ENCODE measurements around the gene SLC30A9. TPM values are rescaled to one million over a fixed set of nuclear protein-coding genes. Genes with fewer than 3 reads are reported as not detected.

SLC30A9 gene
- total RNA-seq, result 58.3 and 58.6 TPM in 2 replicates

DNA sequence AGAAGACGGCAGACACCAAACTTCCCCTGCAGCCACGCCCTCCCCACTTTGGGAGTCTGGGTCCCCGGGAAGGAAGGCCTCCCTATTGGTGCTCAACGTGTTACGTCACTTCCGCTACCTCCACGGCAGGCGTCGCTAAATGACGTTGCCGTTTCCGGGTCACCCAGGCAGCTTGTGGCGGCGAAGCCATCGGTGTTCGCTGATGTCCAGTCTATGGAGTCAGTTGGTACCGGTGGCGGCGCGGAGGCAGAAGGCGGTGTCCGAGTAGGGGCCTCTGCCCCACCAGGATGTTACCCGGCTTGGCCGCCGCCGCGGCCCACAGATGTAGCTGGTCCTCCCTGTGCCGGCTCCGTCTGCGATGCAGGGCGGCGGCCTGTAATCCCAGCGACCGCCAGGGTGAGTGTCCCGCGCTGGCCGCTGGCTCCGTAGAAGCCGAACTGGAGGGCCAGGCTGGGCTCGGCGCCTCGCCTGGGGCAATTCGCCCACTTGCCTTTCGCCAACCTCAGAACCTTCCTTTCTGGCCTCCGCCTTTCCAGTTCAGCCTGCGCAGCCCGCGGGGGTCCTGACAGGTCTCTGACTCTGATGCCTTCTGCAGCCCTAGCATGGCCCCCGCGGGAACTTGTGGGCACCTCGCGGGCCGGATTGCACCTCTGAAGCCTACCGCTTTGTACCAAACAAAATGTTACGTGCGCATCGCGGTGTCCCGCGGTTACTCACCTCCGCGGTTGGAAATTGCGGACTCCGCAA lies at the start of gene SLC30A9:
Gene SLC30A9, plus strand, starts transcription at position 166 of the 747 bp plus-strand sequence. Its CDS starts 122 bp downstream, at position 288.
- TF ChIP-seq, protein P1, sequence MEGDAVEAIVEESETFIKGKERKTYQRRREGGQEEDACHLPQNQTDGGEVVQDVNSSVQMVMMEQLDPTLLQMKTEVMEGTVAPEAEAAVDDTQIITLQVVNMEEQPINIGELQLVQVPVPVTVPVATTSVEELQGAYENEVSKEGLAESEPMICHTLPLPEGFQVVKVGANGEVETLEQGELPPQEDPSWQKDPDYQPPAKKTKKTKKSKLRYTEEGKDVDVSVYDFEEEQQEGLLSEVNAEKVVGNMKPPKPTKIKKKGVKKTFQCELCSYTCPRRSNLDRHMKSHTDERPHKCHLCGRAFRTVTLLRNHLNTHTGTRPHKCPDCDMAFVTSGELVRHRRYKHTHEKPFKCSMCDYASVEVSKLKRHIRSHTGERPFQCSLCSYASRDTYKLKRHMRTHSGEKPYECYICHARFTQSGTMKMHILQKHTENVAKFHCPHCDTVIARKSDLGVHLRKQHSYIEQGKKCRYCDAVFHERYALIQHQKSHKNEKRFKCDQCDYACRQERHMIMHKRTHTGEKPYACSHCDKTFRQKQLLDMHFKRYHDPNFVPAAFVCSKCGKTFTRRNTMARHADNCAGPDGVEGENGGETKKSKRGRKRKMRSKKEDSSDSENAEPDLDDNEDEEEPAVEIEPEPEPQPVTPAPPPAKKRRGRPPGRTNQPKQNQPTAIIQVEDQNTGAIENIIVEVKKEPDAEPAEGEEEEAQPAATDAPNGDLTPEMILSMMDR (IDR thresholded peaks at IDR 0.05; ENCODE audit: extremely low read depth, low read depth, low read length), result peak; percentile 28
- Histone ChIP-seq H3K4me2 (ENCODE audit: insufficient read depth, low read length) (peak within 1 kb of the TSS; percentile 81), H3K4me3 (ENCODE audit: insufficient read depth, low read length) (peak within 1 kb of the TSS; percentile 89), H3K36me3 (ENCODE audit: insufficient read depth, low read length) (no peaks in the 10 kb centered on the region), H3K9me3 (ENCODE audit: low read depth, low read length) (no peaks in the 10 kb centered on the region), H3K27me3 (ENCODE audit: insufficient read depth, low read length) (no peaks in the 10 kb centered on the region), H3K4me1 (ENCODE audit: insufficient read depth, low read length) (peaks cover 18% of the 10 kb centered on the region), H2AFZ (ENCODE audit: low read length) (peak within 1 kb of the TSS; percentile 91), H3K79me2 (ENCODE audit: insufficient read depth, low read length) (peaks cover 54% of the 10 kb centered on the region), H4K20me1 (ENCODE audit: insufficient read depth, low read length) (peaks cover 10% of the 10 kb centered on the region), H3K27ac (ENCODE audit: low read depth, low read length) (peak within 1 kb of the TSS; percentile 91)
- DNase-seq (ENCODE audit: insufficient read length, low spot score, missing footprints), result peak; percentile 98

DNA sequence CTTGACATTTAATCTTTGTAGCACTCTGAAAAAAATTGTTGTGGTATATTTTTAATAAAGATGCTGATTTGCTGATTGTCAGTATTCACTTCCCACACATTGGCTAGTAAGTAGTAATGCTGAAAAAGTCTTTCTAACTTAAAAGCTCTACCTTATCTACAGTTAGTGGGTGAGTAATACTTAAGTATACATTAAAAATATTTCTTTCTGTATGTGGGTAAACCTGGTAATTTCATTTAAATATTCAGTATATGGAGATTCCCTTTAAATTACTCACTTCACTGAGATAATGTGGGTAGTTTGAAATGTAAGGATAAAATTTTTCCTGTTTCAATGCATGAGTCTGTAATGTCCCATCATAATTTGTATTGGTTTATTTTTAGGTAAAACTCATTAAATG lies 49.5 kb upstream of the SLC30A9 start:
- Histone ChIP-seq H2AFZ (ENCODE audit: low read length) (no peak overlapping the region), H3K4me1 (ENCODE audit: insufficient read depth, low read length) (peaks cover 10% of the 10 kb centered on the region), H3K9me3 (ENCODE audit: low read depth, low read length) (no peaks in the 10 kb centered on the region), H3K79me2 (ENCODE audit: insufficient read depth, low read length) (peaks cover 60% of the 10 kb centered on the region), H3K4me2 (ENCODE audit: insufficient read depth, low read length) (no peak overlapping the region), H3K27me3 (ENCODE audit: insufficient read depth, low read length) (no peaks in the 10 kb centered on the region), H3K36me3 (ENCODE audit: insufficient read depth, low read length) (peaks cover 17% of the 10 kb centered on the region), H4K20me1 (ENCODE audit: insufficient read depth, low read length) (peaks cover 12% of the 10 kb centered on the region), H3K4me3 (ENCODE audit: insufficient read depth, low read length) (no peak overlapping the region), H3K27ac (ENCODE audit: low read depth, low read length) (no peak overlapping the region)
- no peak for DNase-seq (ENCODE audit: insufficient read length, low spot score, missing footprints)
- TF ChIP-seq, protein P1 (IDR thresholded peaks at IDR 0.05; ENCODE audit: extremely low read depth, low read depth, low read length), result no peak

DNA sequence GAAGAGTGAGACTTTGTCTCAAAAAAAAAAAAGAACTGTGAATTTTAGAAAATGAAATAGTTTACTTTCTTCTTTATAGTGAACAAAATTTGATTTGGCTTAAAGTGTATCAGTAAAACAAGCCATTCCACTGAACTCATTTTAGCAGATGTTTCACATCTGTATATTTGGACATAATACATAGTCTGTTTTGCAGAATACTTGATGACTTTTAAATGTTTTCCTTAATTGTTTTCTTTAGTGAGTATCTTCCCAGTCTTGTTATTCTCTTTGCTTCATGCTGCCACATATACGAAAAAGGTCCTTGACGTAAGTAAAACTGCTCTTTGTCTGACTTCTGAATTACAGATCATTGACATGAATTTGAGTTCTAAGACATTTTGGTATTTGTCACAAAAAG lies 46.8 kb upstream of the SLC30A9 start:
- Histone ChIP-seq H2AFZ (ENCODE audit: low read length) (no peak overlapping the region), H3K4me1 (ENCODE audit: insufficient read depth, low read length) (no peaks in the 10 kb centered on the region), H3K9me3 (ENCODE audit: low read depth, low read length) (no peaks in the 10 kb centered on the region), H3K27me3 (ENCODE audit: insufficient read depth, low read length) (no peaks in the 10 kb centered on the region), H3K27ac (ENCODE audit: low read depth, low read length) (no peak overlapping the region), H3K36me3 (ENCODE audit: insufficient read depth, low read length) (peaks cover 17% of the 10 kb centered on the region), H3K4me3 (ENCODE audit: insufficient read depth, low read length) (no peak overlapping the region), H3K4me2 (ENCODE audit: insufficient read depth, low read length) (no peak overlapping the region), H3K79me2 (ENCODE audit: insufficient read depth, low read length) (peaks cover 36% of the 10 kb centered on the region), H4K20me1 (ENCODE audit: insufficient read depth, low read length) (no peaks in the 10 kb centered on the region)
- no peak for DNase-seq (ENCODE audit: insufficient read length, low spot score, missing footprints)
- TF ChIP-seq, protein P1 (IDR thresholded peaks at IDR 0.05; ENCODE audit: extremely low read depth, low read depth, low read length), result no peak

DNA sequence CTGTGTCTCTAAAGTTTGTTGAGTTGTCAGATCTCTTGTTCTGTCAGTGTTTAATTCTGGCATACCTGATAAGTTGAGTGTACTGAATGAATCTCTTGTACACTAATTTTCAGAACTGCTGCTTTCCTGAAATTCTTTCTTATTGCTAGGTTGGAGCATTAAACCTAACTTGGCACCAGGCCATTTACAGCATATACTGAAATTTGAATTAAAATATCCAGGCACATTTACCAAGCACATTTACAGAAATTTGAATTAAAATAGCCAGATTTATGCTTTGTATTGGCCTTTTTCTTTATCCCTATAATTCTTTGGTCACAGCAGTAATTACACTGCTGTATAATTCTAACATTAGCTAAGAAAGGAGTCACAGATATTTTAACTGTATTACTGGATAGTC lies 46.2 kb upstream of the SLC30A9 start:
- Histone ChIP-seq H3K79me2 (ENCODE audit: insufficient read depth, low read length) (peaks cover 33% of the 10 kb centered on the region), H4K20me1 (ENCODE audit: insufficient read depth, low read length) (no peaks in the 10 kb centered on the region), H2AFZ (ENCODE audit: low read length) (no peak overlapping the region), H3K27ac (ENCODE audit: low read depth, low read length) (no peak overlapping the region), H3K4me2 (ENCODE audit: insufficient read depth, low read length) (no peak overlapping the region), H3K27me3 (ENCODE audit: insufficient read depth, low read length) (no peaks in the 10 kb centered on the region), H3K36me3 (ENCODE audit: insufficient read depth, low read length) (peaks cover 13% of the 10 kb centered on the region), H3K9me3 (ENCODE audit: low read depth, low read length) (no peaks in the 10 kb centered on the region), H3K4me1 (ENCODE audit: insufficient read depth, low read length) (no peaks in the 10 kb centered on the region), H3K4me3 (ENCODE audit: insufficient read depth, low read length) (no peak overlapping the region)
- DNase-seq (ENCODE audit: insufficient read length, low spot score, missing footprints), result no peak
- TF ChIP-seq, protein P1 (IDR thresholded peaks at IDR 0.05; ENCODE audit: extremely low read depth, low read depth, low read length), result no peak
